Duodenal mucosa (tissue), 2 donors: ENCODE measurements around the gene HDAC9.

Source experiments
- H3K27ac ChIP-seq: one replicate; pipeline ENCODE4 v1.7.0; 2013; ENCODE audit warnings: low read depth, low read length
- H3K27me3 ChIP-seq, 2 donors: one replicate each; pipeline ENCODE4 v1.7.0; 2013; ENCODE audit warnings: low read length in 2 of 2, control low read depth in 1 of 2; ENCODE audit not compliant: insufficient read depth in 2 of 2, control insufficient read depth in 1 of 2
- H3K36me3 ChIP-seq, 2 donors: one replicate each; pipeline ENCODE4 v1.7.0; 2013; ENCODE audit warnings: low read length in 2 of 2, control low read depth in 1 of 2; ENCODE audit not compliant: insufficient read depth in 2 of 2, control insufficient read depth in 1 of 2
- H3K4me1 ChIP-seq, 2 donors: one replicate each; pipeline ENCODE4 v1.7.0; 2013; ENCODE audit warnings: low read length in 2 of 2, control low read depth in 1 of 2; ENCODE audit not compliant: insufficient read depth in 2 of 2, control insufficient read depth in 1 of 2
- H3K4me3 ChIP-seq, 2 donors: one replicate each; pipeline ENCODE4 v1.7.0; 2013; ENCODE audit warnings: low read length in 2 of 2, low read depth in 1 of 2
- H3K9ac ChIP-seq, 2 donors: one replicate each; pipeline ENCODE4 v1.7.0; 2013; ENCODE audit warnings: low read length in 2 of 2, low read depth in 1 of 2
- H3K9me3 ChIP-seq, 2 donors: one replicate each; pipeline ENCODE4 v1.7.0; 2013; ENCODE audit warnings: low read length in 2 of 2, control low read depth in 1 of 2; ENCODE audit not compliant: control insufficient read depth in 1 of 2

Gene HDAC9

GRCh38 chr7:19009936-19010280 lies 514.4 kb downstream of the HDAC9 start:
- Histone ChIP-seq H3K36me3 (no peaks in the 10 kb centered on the region), H3K27ac (no peak overlapping the region), H3K9ac (no peak overlapping the region), H3K9me3 (peaks cover 0 to 4% of the 10 kb centered on the region in 2 donors), H3K4me1 (no peaks in the 10 kb centered on the region), H3K4me3 (no peak overlapping the region), H3K27me3 (no peaks in the 10 kb centered on the region)

GRCh38 chr7:19011212-19011611 lies 515.7 kb downstream of the HDAC9 start:
- Histone ChIP-seq H3K36me3 (no peaks in the 10 kb centered on the region), H3K9me3 (peaks cover 0 to 4% of the 10 kb centered on the region in 2 donors), H3K27ac (no peak overlapping the region), H3K4me3 (no peak overlapping the region), H3K9ac (no peak overlapping the region), H3K27me3 (no peaks in the 10 kb centered on the region), H3K4me1 (no peaks in the 10 kb centered on the region)

GRCh38 chr7:19015098-19015497 lies 519.5 kb downstream of the HDAC9 start:
- Histone ChIP-seq H3K4me3 (no peak overlapping the region), H3K27ac (no peak overlapping the region), H3K9me3 (peaks cover 1 to 4% of the 10 kb centered on the region in 2 donors), H3K27me3 (no peaks in the 10 kb centered on the region), H3K9ac (no peak overlapping the region), H3K4me1 (no peaks in the 10 kb centered on the region), H3K36me3 (no peaks in the 10 kb centered on the region)

GRCh38 chr7:19016140-19016539 lies 520.6 kb downstream of the HDAC9 start:
- no peaks in the 10 kb centered on the region for H3K27me3 ChIP-seq

GRCh38 chr7:19017374-19017773 lies 521.8 kb downstream of the HDAC9 start:
- H3K9me3 ChIP-seq: peaks cover 6 to 8% of the 10 kb centered on the region in 2 donors
- H3K4me3 ChIP-seq: no peak overlapping the region
- no peak overlapping the region for H3K9ac ChIP-seq
- H3K27me3 ChIP-seq: no peaks in the 10 kb centered on the region
- H3K4me1 ChIP-seq: no peaks in the 10 kb centered on the region
- no peaks in the 10 kb centered on the region for H3K36me3 ChIP-seq
- H3K27ac ChIP-seq: no peak overlapping the region

More at GRCh38 chr7:19016140-19016539, 520.6 kb downstream of the HDAC9 start:
- Histone ChIP-seq H3K4me1 (no peaks in the 10 kb centered on the region), H3K27ac (no peak overlapping the region), H3K9ac (no peak overlapping the region), H3K4me3 (no peak overlapping the region), H3K9me3 (peaks cover 4 to 8% of the 10 kb centered on the region in 2 donors), H3K36me3 (no peaks in the 10 kb centered on the region)

GRCh38 chr7:19020062-19020461 lies 524.5 kb downstream of the HDAC9 start:
- no peaks in the 10 kb centered on the region for H3K36me3 ChIP-seq
- no peaks in the 10 kb centered on the region for H3K27me3 ChIP-seq

GRCh38 chr7:19020711-19021110 lies 525.2 kb downstream of the HDAC9 start:
- no peak overlapping the region for H3K27ac ChIP-seq
- H3K27me3 ChIP-seq: no peaks in the 10 kb centered on the region
- H3K9me3 ChIP-seq: peaks cover 2 to 8% of the 10 kb centered on the region in 2 donors
- no peak overlapping the region for H3K9ac ChIP-seq
- no peak overlapping the region for H3K4me3 ChIP-seq
- no peaks in the 10 kb centered on the region for H3K36me3 ChIP-seq
- no peaks in the 10 kb centered on the region for H3K4me1 ChIP-seq

More at GRCh38 chr7:19020062-19020461, 524.5 kb downstream of the HDAC9 start:
- H3K9ac ChIP-seq: no peak overlapping the region
- H3K4me3 ChIP-seq: no peak overlapping the region
- peaks cover 5 to 8% of the 10 kb centered on the region in 2 donors for H3K9me3 ChIP-seq
- H3K4me1 ChIP-seq: no peaks in the 10 kb centered on the region
- H3K27ac ChIP-seq: no peak overlapping the region

GRCh38 chr7:19023477-19023876 lies 527.9 kb downstream of the HDAC9 start:
- H3K27me3 ChIP-seq: no peaks in the 10 kb centered on the region
- no peaks in the 10 kb centered on the region for H3K36me3 ChIP-seq
- H3K9me3 ChIP-seq: peaks cover 2 to 8% of the 10 kb centered on the region in 2 donors
- no peaks in the 10 kb centered on the region for H3K4me1 ChIP-seq
- H3K4me3 ChIP-seq: no peak overlapping the region
- no peak overlapping the region for H3K9ac ChIP-seq
- no peak overlapping the region for H3K27ac ChIP-seq

- no peak overlapping the region for H3K4me3 ChIP-seq
- H3K27ac ChIP-seq: no peak overlapping the region
- no peaks in the 10 kb centered on the region for H3K4me1 ChIP-seq
- H3K9me3 ChIP-seq: peaks cover 2 to 8% of the 10 kb centered on the region in 2 donors
- no peaks in the 10 kb centered on the region for H3K36me3 ChIP-seq
- no peaks in the 10 kb centered on the region for H3K27me3 ChIP-seq
- no peak overlapping the region for H3K9ac ChIP-seq
Measured at GRCh38 chr7:19024261-19024660, 528.7 kb downstream of the HDAC9 start.

- no peak overlapping the region for H3K27ac ChIP-seq
- no peaks in the 10 kb centered on the region for H3K36me3 ChIP-seq
- H3K4me1 ChIP-seq: no peaks in the 10 kb centered on the region
- H3K9me3 ChIP-seq: peaks cover 0 to 2% of the 10 kb centered on the region in 2 donors
- H3K9ac ChIP-seq: no peak overlapping the region
- no peak overlapping the region for H3K4me3 ChIP-seq
- no peaks in the 10 kb centered on the region for H3K27me3 ChIP-seq
Measured at GRCh38 chr7:19026888-19027287, 531.3 kb downstream of the HDAC9 start.

- no peak overlapping the region for H3K4me3 ChIP-seq
- no peaks in the 10 kb centered on the region for H3K27me3 ChIP-seq
- no peaks in the 10 kb centered on the region for H3K36me3 ChIP-seq
- no peak overlapping the region for H3K27ac ChIP-seq
- H3K4me1 ChIP-seq: no peaks in the 10 kb centered on the region
- H3K9me3 ChIP-seq: no peaks in the 10 kb centered on the region
- H3K9ac ChIP-seq: no peak overlapping the region
Measured at GRCh38 chr7:19030281-19030680, 534.7 kb downstream of the HDAC9 start.
